ENCODE measurements around the gene EYA4.

- no peak for TF ChIP-seq EP300 (IDR thresholded peaks at IDR 0.05)
- no peak for TF ChIP-seq CTCF (IDR thresholded peaks at IDR 0.05)
- TF ChIP-seq POLR2AphosphoS5 (IDR thresholded peaks at IDR 0.05), result no peak
- no peak for TF ChIP-seq POLR2A (IDR thresholded peaks at IDR 0.05)
These were observed 100.5 kb downstream of the EYA4 start for GRCh38 chr6:133341607-133342158.
